Right lobe of liver (tissue), 4 donors: ENCODE data around the gene TEX22.

Experiments
- CTCF ChIP-seq, 4 donors: fragments of 200-600 bp in 3 of 4; fragments of 450-650 bp in 1 of 4; IDR thresholded peaks; one replicate each; pipeline versions ENCODE4 v1.5.1 to v1.8.0; 2016 to 2022; ENCODE audit warnings: antibody characterized with exemption in 4 of 4, mild to moderate bottlenecking in 2 of 4
- POLR2A ChIP-seq: fragments of 450-650 bp; IDR thresholded peaks from one replicate; pipeline ENCODE4 v1.6.1; 2017; ENCODE audit warnings: antibody characterized with exemption, mild to moderate bottlenecking
- donor health status: DM: no; HTN: no; CAD: no.
- donor health status: DM: no; HTN: no; CAD: no.
- donor health status: DM: no; HTN: yes; CAD: no.

- no peak for TF ChIP-seq CTCF (IDR thresholded peaks at IDR 0.05)
- TF ChIP-seq POLR2A = no peak
Measured at GRCh38 chr14:105417690-105418121, 19.4 kb downstream of the TEX22 start.
